Measurements from ENCODE around the gene ZCCHC3. TPM values are rescaled to one million over a fixed set of nuclear protein-coding genes. Genes with fewer than 3 reads are reported as not detected.

Gene ZCCHC3
- total RNA-seq, 1 donor from 2014 or later = 15.7 TPM

DNA sequence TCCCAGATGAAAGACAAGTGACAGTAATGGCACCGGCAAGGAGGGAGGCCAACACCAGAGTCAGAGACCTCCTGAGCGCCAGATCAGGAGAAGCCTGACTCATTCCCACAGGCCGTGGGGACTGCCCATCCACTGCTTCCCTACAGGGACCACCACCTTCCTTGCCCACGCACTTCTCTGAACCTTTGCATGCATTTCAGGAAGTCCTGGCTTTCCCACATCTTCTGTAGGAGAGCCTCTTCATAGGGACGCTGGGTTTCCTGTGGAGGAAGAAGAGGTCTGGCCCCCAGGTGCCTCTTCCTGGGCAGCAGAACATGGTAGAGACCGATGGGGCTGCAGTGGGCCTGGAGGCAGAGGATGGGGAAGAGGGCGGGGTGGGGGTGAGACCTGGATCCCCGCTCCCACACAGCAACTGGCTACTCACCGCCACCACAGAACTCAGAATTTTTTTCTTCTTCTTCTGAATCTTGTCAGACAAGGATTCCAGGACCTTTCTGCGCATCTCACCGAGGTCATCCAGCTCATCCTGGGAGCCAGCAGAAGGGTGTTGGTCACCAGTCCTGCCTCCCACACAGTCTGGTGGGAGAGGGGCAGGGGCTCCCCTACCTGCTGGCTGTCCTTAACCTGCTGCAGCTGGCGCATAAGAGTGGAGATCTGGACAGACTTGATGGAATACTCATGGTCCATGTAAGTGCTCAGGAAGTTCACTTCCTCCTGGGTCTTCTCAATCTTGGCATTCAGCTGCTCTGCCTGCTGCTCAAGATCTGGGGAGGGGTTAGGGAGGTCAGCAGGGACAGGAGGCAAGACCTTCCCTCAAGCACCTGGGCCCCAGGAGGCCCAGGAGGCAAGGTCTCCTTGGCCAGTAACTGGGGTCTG, 20.5 kb upstream of the ZCCHC3 start:
- Histone ChIP-seq H3K27me3 (no peaks in the 10 kb centered on the region), H3K27ac (no peak overlapping the region), H3K9me3 (no peaks in the 10 kb centered on the region), H3K36me3 (peaks cover 19% of the 10 kb centered on the region), H3K4me1 (no peaks in the 10 kb centered on the region), H3K4me3 (no peak overlapping the region)
- no peak for DNase-seq
- intact Hi-C loops (cut with DNase I) = no loop called here
- ATAC-seq = no peak
- TF ChIP-seq CTCF (IDR thresholded peaks at IDR 0.05) = no peak

DNA sequence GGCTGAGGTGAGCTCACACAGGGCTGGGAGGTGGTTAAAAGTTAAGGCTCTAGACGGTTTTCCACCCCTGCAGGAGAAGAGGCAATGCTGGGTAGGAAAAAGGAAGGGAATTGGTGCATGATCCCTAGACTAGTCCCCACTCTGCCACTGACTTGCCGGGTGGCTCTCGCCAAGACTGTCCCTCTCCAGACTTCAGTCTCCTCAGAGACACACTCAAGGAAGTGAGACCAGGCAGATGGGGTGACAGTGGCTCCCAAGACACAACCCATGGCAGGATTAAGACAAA, 19.9 kb upstream of the ZCCHC3 start:
- no peak overlapping the region for H3K4me3 ChIP-seq
- H3K27me3 ChIP-seq = no peaks in the 10 kb centered on the region
- no peak overlapping the region for H3K27ac ChIP-seq
- no peaks in the 10 kb centered on the region for H3K4me1 ChIP-seq
- no peak for ATAC-seq
- intact Hi-C loops (cut with DNase I) = no loop called here
- DNase-seq = no peak
- TF ChIP-seq CTCF (IDR thresholded peaks at IDR 0.05) = no peak
- peaks cover 19% of the 10 kb centered on the region for H3K36me3 ChIP-seq
- H3K9me3 ChIP-seq = no peaks in the 10 kb centered on the region

DNA sequence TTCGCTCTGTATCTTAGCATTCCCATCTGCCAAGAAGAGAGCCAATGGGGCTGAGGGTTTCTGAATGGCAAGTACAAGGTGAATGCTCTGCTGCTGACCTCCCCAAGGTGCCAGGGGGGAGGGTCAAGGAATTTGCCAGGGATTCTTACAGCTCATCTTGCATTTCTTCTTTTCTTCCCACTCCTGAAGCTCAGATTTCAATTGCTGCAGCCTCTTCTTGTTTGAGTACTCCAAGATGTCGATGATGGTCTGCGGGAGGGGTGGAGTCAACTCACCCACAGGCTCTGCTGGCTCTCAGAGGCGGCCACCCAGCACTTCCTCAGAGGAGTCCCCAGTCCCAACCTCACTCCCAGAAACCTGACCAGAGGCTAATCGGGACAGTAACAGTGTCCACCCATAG, 19.2 kb upstream of the ZCCHC3 start:
- no peaks in the 10 kb centered on the region for H3K9me3 ChIP-seq
- H3K27me3 ChIP-seq = no peaks in the 10 kb centered on the region
- H3K27ac ChIP-seq = no peak overlapping the region
- no peak overlapping the region for H3K4me3 ChIP-seq
- ATAC-seq = no peak
- no peaks in the 10 kb centered on the region for H3K4me1 ChIP-seq
- TF ChIP-seq CTCF (IDR thresholded peaks at IDR 0.05) = no peak
- intact Hi-C loops (cut with DNase I) = no loop called here
- DNase-seq = no peak
- H3K36me3 ChIP-seq = peaks cover 19% of the 10 kb centered on the region

GRCh38 chr20:278607-279571, 18.5 kb upstream of the ZCCHC3 start:
- Histone ChIP-seq H3K4me1 (no peaks in the 10 kb centered on the region), H3K9me3 (no peaks in the 10 kb centered on the region), H3K27ac (no peak overlapping the region), H3K36me3 (peaks cover 19% of the 10 kb centered on the region), H3K27me3 (no peaks in the 10 kb centered on the region), H3K4me3 (peak overlapping the region; percentile 25)
- intact Hi-C loops (cut with DNase I) = no loop called here
- peak; percentile 13 for TF ChIP-seq CTCF (IDR thresholded peaks at IDR 0.05)
- ATAC-seq (peak; percentile 44), DNase-seq (no peak)

DNA sequence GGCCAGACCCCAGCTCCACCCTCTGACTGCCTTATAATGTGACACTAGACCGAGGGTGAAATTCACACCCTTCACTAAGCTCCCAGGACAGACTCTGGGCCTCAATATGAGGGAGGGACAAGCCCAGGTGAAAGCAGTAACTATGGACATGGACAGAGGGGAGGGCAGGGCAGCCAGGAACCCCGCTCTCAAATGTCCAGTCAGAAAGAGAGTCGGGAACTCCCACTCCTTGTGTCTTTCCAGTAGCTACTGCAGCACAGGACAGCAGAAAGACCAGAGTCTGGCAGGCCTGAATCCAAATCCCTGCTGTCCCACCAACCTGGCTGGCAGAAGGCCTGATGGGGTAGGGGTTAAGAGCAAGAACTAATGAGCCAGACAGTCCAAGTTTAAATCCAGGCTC, 13.2 kb upstream of the ZCCHC3 start:
- no peak overlapping the region for H3K27ac ChIP-seq
- no peak for TF ChIP-seq CTCF (IDR thresholded peaks at IDR 0.05)
- DNase-seq = peak; percentile 28
- ATAC-seq = no peak
- intact Hi-C loops (cut with DNase I) = no loop called here
- H3K4me1 ChIP-seq = no peaks in the 10 kb centered on the region
- H3K27me3 ChIP-seq = no peaks in the 10 kb centered on the region
- no peak overlapping the region for H3K4me3 ChIP-seq
- peaks cover 4% of the 10 kb centered on the region for H3K36me3 ChIP-seq
- no peaks in the 10 kb centered on the region for H3K9me3 ChIP-seq
